SK-N-SH (cell line): ENCODE measurements around the gene NUMA1. TPM values are rescaled to one million over a fixed set of nuclear protein-coding genes. Genes with fewer than 3 reads are reported as not detected.

Source experiments
- CTCF ChIA-PET: fragments of 300-600, 350-600 bp; formaldehyde crosslinking; extraction: SDS; loops from one replicate; lab custom pipeline; 2021; lab: Yijun Ruan, JAX
- POLR2A ChIA-PET: fragments of 350-600 bp; sonication (Branson Sonifier 250); formaldehyde crosslinking; extraction: SDS; loops from one replicate; lab custom pipeline; 2020; ENCODE audit warnings: antibody characterized with exemption, inconsistent platforms; lab: Yijun Ruan, JAX
- DNase-seq: peaks from one replicate; pipeline ENCODE4 v3.0.0; 2012
- H2AFZ ChIP-seq: fragments of 200-600 bp; sonication (generic); 2 replicates; pipeline ENCODE4 v1.8.1; 2016; ENCODE audit warnings: antibody characterized with exemption, mild to moderate bottlenecking, low read depth
- H3F3A ChIP-seq: fragments of 200-600 bp; sonication (generic); replicated peaks from 2 replicates; pipeline ENCODE3; 2016; ENCODE audit warnings: antibody characterized with exemption, mild to moderate bottlenecking; ENCODE audit not compliant: insufficient read depth
- H3K27ac ChIP-seq, 2 experiments: fragments of 200-500 bp in 1 of 2; fragments of 200-600 bp in 1 of 2; sonication (Bioruptor generic) in 1 of 2; sonication (generic), shearing (Covaris generic) in 1 of 2; 2 replicates each; pipeline versions ENCODE4 v1.5.1 to v1.6.1; 2014 to 2016; ENCODE audit warnings: low read depth in 2 of 2, inconsistent platforms in 1 of 2, low read length in 1 of 2, mild to moderate bottlenecking in 1 of 2, mixed read lengths in 1 of 2
- H3K27me3 ChIP-seq: fragments of 200-600 bp; sonication (generic), shearing (Covaris generic); 2 replicates; pipeline ENCODE4 v1.6.1; 2016; ENCODE audit warnings: mixed run types; ENCODE audit not compliant: insufficient read depth
- H3K36me3 ChIP-seq, 2 experiments: fragments of 200-500 bp in 1 of 2; fragments of 200-600 bp in 1 of 2; sonication (Bioruptor generic) in 1 of 2; sonication (generic) in 1 of 2; replicated peaks in 1 of 2; 2 replicates each; pipeline versions ENCODE3 to v1.5.1; 2014 to 2016; ENCODE audit warnings: low read length in 1 of 2, mild to moderate bottlenecking in 1 of 2; ENCODE audit not compliant: insufficient read depth in 2 of 2, control insufficient read depth in 1 of 2
- H3K4me1 ChIP-seq, 2 experiments: fragments of 200-500 bp in 1 of 2; fragments of 200-600 bp in 1 of 2; sonication (Bioruptor generic) in 1 of 2; sonication (generic), shearing (Covaris generic) in 1 of 2; 2 replicates each; pipeline versions ENCODE4 v1.5.1 to v1.6.1; 2014 to 2016; ENCODE audit warnings: low read depth in 1 of 2, low read length in 1 of 2, mixed run types in 1 of 2; ENCODE audit not compliant: insufficient read depth in 2 of 2, control insufficient read depth in 1 of 2
- H3K4me2 ChIP-seq: fragments of 200-600 bp; sonication (generic), shearing (Covaris generic); 2 replicates; pipeline ENCODE4 v1.6.1; 2017; ENCODE audit warnings: mixed run types
- H3K4me3 ChIP-seq, 2 experiments: fragments of 200-500 bp in 1 of 2; fragments of 200-600 bp in 1 of 2; sonication (Bioruptor generic) in 1 of 2; sonication (generic), shearing (Covaris generic) in 1 of 2; 2 replicates each; pipeline versions ENCODE4 v1.5.1 to v1.8.1; 2014 to 2016; ENCODE audit warnings: low read depth in 2 of 2, inconsistent platforms in 1 of 2, low read length in 1 of 2, mild to moderate bottlenecking in 1 of 2, mixed read lengths in 1 of 2, moderate library complexity in 1 of 2
- H3K79me2 ChIP-seq: fragments of 200-600 bp; sonication (generic); 2 replicates; pipeline ENCODE4 v1.8.1; 2017; ENCODE audit warnings: mild to moderate bottlenecking; ENCODE audit not compliant: insufficient read depth
- H3K9ac ChIP-seq: fragments of 200-600 bp; sonication (generic); 2 replicates; pipeline ENCODE4 v1.6.1; 2017; ENCODE audit warnings: mixed run types
- H3K9me2 ChIP-seq: fragments of 200-600 bp; sonication (generic); 2 replicates; pipeline ENCODE4 v1.6.1; 2017; ENCODE audit warnings: mixed run types
- H3K9me3 ChIP-seq: fragments of 200-600 bp; sonication (generic); 2 replicates; pipeline ENCODE4 v1.6.1; 2017; ENCODE audit warnings: mixed run types, mild to moderate bottlenecking, moderate library complexity
- H4K20me1 ChIP-seq: fragments of 200-600 bp; sonication (generic); 2 replicates; pipeline ENCODE4 v1.6.1; 2017; ENCODE audit warnings: mild to moderate bottlenecking, mixed run types; ENCODE audit not compliant: insufficient read depth
- POLR2AphosphoS5 ChIP-seq: IDR thresholded peaks from 2 replicates; pipeline ENCODE4 v1.6.1; 2012; ENCODE audit warnings: low read depth, low read length
- RAD21 ChIP-seq: IDR thresholded peaks from 2 replicates; pipeline ENCODE4 v1.6.1; 2012; ENCODE audit warnings: mild to moderate bottlenecking, low read length
- TEAD4 ChIP-seq: IDR thresholded peaks from 2 replicates; pipeline ENCODE4 v1.4.0; 2012; ENCODE audit warnings: mild to moderate bottlenecking, borderline replicate concordance; ENCODE audit not compliant: insufficient read depth
- WGBS: methylation state at CpG from one replicate; pipeline ENCODE4 v1.1.6; 2017; ENCODE audit warnings: low lambda C conversion rate; 5-methylcytosine and 5-hydroxymethylcytosine counted together
- polyA plus RNA-seq, 3 experiments: library from polyadenylated mRNA; depleted of rRNA; stranded (reverse); fragments of >200 nt; gene quantifications; 2 replicates each; pipeline ENCODE4 v1.2.3, GENCODE V29; 2012

The NUMA1 gene
- polyA plus RNA-seq, 1 of the 3 experiments (the other 2 are of a cell fraction) = 111 TPM

DNA sequence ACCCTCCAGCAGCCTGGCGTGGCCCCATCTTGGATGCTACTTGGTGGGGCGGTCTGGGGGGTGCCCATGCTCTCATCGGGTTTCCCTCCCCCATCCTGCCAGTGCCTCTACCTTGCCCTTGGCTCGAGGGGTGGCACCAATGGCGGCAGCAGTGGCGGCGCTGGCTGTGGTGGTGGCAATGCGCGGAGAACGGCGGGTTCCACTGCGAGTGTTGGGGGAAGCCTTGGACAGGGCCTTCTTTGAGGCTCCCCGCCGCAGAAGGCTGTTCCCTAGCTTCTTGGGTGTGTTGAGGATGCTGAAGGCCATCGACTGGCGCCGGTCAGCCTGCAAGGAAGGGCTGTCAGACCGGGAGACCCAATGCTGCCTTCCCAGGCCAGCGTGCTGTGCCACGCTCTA lies 76.6 kb downstream of the NUMA1 start:
- Histone ChIP-seq H3K79me2 (no peaks in the 10 kb centered on the region), H3K36me3 (peaks cover 27 to 82% of the 10 kb centered on the region in 2 experiments), H3K4me3 (no peak overlapping the region), H3K27ac (peak overlapping the region in 1 of 2 experiments; percentile 34; a peak in 1 of 4 replicates), H3K27me3 (no peaks in the 10 kb centered on the region), H2AFZ (no peak overlapping the region), H3K9me3 (no peaks in the 10 kb centered on the region), H3K4me1 (peaks cover 0 to 10% of the 10 kb centered on the region in 2 experiments; a peak in 1 of 4 replicates), H4K20me1 (peaks cover 34% of the 10 kb centered on the region), H3K4me2 (no peak overlapping the region), H3F3A (peaks cover 46% of the 10 kb centered on the region), H3K9me2 (no peaks in the 10 kb centered on the region), H3K9ac (no peak overlapping the region)
- ChIA-PET CTCF (interaction anchor here (0.8 to 3.5 kb wide), 4 partner anchors 13 to 140 kb away, joined by 3 to 19 read pairs (median 8); no protein-coding TSS in a partner anchor), POLR2A (interaction anchor here (0.8 kb wide), 2 partner anchors 10 to 15 kb away, joined by 3 read pairs; no protein-coding TSS in a partner anchor)
- WGBS = 92% methylated on average over 7 of the region's 20 CpGs
- no peak for DNase-seq
- TF ChIP-seq TEAD4 = no peak
- 0 out of 2 replicates have a peak, but pooled peaks have one; percentile 8 for TF ChIP-seq POLR2AphosphoS5

GRCh38 chr11:72002841-72003775 lies 77.2 kb downstream of the NUMA1 start:
- Histone ChIP-seq H3K27ac (peak overlapping the region in 1 of 2 experiments; percentile 34; a peak in 1 of 4 replicates), H3K36me3 (peaks cover 21 to 76% of the 10 kb centered on the region in 2 experiments), H2AFZ (no peak overlapping the region), H3K4me3 (no peak overlapping the region), H3K9ac (no peak overlapping the region), H3F3A (peaks cover 46% of the 10 kb centered on the region), H3K9me3 (no peaks in the 10 kb centered on the region), H3K79me2 (no peaks in the 10 kb centered on the region), H4K20me1 (peaks cover 28% of the 10 kb centered on the region), H3K4me1 (peaks cover 0 to 10% of the 10 kb centered on the region in 2 experiments; a peak in 1 of 4 replicates), H3K9me2 (no peaks in the 10 kb centered on the region), H3K4me2 (no peak overlapping the region), H3K27me3 (no peaks in the 10 kb centered on the region)
- ChIA-PET CTCF (interaction anchor here (0.8 to 3.5 kb wide), 6 partner anchors 10 to 141 kb away, joined by 3 to 19 read pairs (median 5); no protein-coding TSS in a partner anchor), POLR2A (interaction anchor here (0.8 kb wide), 1 partner anchor 16 kb away, joined by 3 read pairs; no protein-coding TSS in a partner anchor)
- TF ChIP-seq POLR2AphosphoS5 = peak; percentile 4
- TF ChIP-seq RAD21 = no peak
- 90% methylated on average over 9 of the region's 12 CpGs for WGBS
- no peak for DNase-seq

GRCh38 chr11:72001834-72002591 lies 78.3 kb downstream of the NUMA1 start:
- H2AFZ ChIP-seq = no peak overlapping the region
- no peak for DNase-seq
- no peaks in the 10 kb centered on the region for H3K9me3 ChIP-seq
- H3K9ac ChIP-seq = no peak overlapping the region
- peaks cover 0 to 10% of the 10 kb centered on the region in 2 experiments; a peak in 1 of 4 replicates for H3K4me1 ChIP-seq
- H4K20me1 ChIP-seq = peaks cover 24% of the 10 kb centered on the region
- peak overlapping the region in 1 of 2 experiments; percentile 28; a peak in 1 of 4 replicates for H3K27ac ChIP-seq
- no peaks in the 10 kb centered on the region for H3K79me2 ChIP-seq
- POLR2A ChIA-PET = no interaction called here
- H3K9me2 ChIP-seq = no peaks in the 10 kb centered on the region
- H3K4me2 ChIP-seq = no peak overlapping the region
- TF ChIP-seq TEAD4 (no peak), POLR2AphosphoS5 (peak; percentile 56)
- H3K27me3 ChIP-seq = no peaks in the 10 kb centered on the region
- WGBS = 74% methylated on average over 10 of the region's 10 CpGs
- CTCF ChIA-PET = interaction anchor here (0.6 to 3.5 kb wide), 6 partner anchors 11 to 24 kb away, joined by 3 to 19 read pairs (median 4); no protein-coding TSS in a partner anchor
- peaks cover 13 to 65% of the 10 kb centered on the region in 2 experiments for H3K36me3 ChIP-seq
- H3F3A ChIP-seq = peaks cover 38% of the 10 kb centered on the region
- no peak overlapping the region for H3K4me3 ChIP-seq
